Brain microvascular endothelial cell (primary cell): ENCODE data around the gene GDE1.

Source experiments
- DNase-seq: peaks from one replicate; pipeline ENCODE4 v3.0.0-alpha.2; 2020
- H3K27ac ChIP-seq: fragments of 250-450 bp; sonication (Bioruptor Pico); 2 replicates; pipeline ENCODE4 v1.5.1; 2020; ENCODE audit warnings: mild to moderate bottlenecking, moderate library complexity
- H3K27me3 ChIP-seq: fragments of 250-450 bp; sonication (Bioruptor Pico); replicated peaks from 2 replicates; pipeline ENCODE4 v1.5.1; 2020; ENCODE audit warnings: mild to moderate bottlenecking
- H3K36me3 ChIP-seq: fragments of 250-450 bp; sonication (Bioruptor Pico); replicated peaks from 2 replicates; pipeline ENCODE4 v1.5.1; 2020; ENCODE audit warnings: mild to moderate bottlenecking
- H3K4me3 ChIP-seq: 2 replicates; pipeline ENCODE4 v1.5.1; 2011; ENCODE audit warnings: low read depth, mild to moderate bottlenecking, control low read depth, low read length, moderate library complexity
- CTCF ChIP-seq: IDR thresholded peaks from 2 replicates; pipeline ENCODE4 v1.5.1; 2011; ENCODE audit warnings: low read depth, mild to moderate bottlenecking, moderate library complexity, low read length, control low read depth, inconsistent platforms; ENCODE audit errors: missing control alignments
- in situ Hi-C: cut with HindIII; loops from 2 replicates; pipeline ENCODE4 v1.10.0; 2017; ENCODE audit warnings: low sequenced_read_pairs, low pct_ligation_motif_present

Gene GDE1

GRCh38 chr16:19468300-19468699 is 53.6 kb downstream of the GDE1 start:
- H3K4me3 ChIP-seq: no peak overlapping the region
- in situ Hi-C loops: no loop called here
- H3K27me3 ChIP-seq: no peaks in the 10 kb centered on the region
- no peak for DNase-seq
- no peaks in the 10 kb centered on the region for H3K36me3 ChIP-seq
- H3K27ac ChIP-seq: no peak overlapping the region
- no peak for TF ChIP-seq CTCF

GRCh38 chr16:19463468-19464315 is 58.2 kb downstream of the GDE1 start:
- in situ Hi-C loops: no loop called here
- no peak for DNase-seq
- Histone ChIP-seq H3K27me3 (no peaks in the 10 kb centered on the region), H3K27ac (no peak overlapping the region), H3K4me3 (no peak overlapping the region), H3K36me3 (no peaks in the 10 kb centered on the region)
- no peak for TF ChIP-seq CTCF

DNA sequence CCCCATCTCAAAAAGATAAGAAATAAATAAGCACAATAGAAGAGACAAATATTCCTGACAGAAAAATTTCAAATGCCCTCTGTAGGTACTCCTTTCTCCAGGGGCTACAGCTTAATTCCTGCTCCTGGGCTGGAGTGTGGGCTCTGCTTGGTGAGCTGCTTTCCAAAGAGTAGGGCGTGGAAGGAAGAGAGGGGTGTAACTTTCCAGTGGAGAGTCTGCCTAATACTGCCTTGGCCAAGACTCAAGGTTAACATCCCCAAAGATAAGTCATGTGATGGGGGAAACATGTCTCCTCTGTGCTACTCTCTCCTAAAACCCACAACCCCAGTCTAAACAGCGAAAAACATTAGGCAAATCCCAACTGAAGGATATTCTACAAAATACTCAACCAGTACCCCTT is 61.5 kb downstream of the GDE1 start:
- no peak for DNase-seq
- no peak overlapping the region for H3K4me3 ChIP-seq
- H3K27me3 ChIP-seq: no peaks in the 10 kb centered on the region
- no peak for TF ChIP-seq CTCF
- in situ Hi-C loops: no loop called here
- no peak overlapping the region for H3K27ac ChIP-seq
- no peaks in the 10 kb centered on the region for H3K36me3 ChIP-seq

- in situ Hi-C loops: no loop called here
- H3K36me3 ChIP-seq: no peaks in the 10 kb centered on the region
- H3K27me3 ChIP-seq: no peaks in the 10 kb centered on the region
- TF ChIP-seq CTCF: no peak
- DNase-seq: no peak
- H3K27ac ChIP-seq: no peak overlapping the region
- H3K4me3 ChIP-seq: no peak overlapping the region
These were observed 63.0 kb downstream of the GDE1 start for GRCh38 chr16:19458722-19459379.
